Measurements from ENCODE around the gene TXNDC12.
"Not testable (repeated sequence)": the region's sequence is repeated elsewhere in the genome, so short reads cannot be mapped to it uniquely, and the experiment has no call there.

Gene TXNDC12

GRCh38 chr1:52053862-52054261 lies 1.1 kb downstream of the TXNDC12 start:
- POLR2A ChIA-PET = no interaction called here
- TF ChIP-seq, protein P1, sequence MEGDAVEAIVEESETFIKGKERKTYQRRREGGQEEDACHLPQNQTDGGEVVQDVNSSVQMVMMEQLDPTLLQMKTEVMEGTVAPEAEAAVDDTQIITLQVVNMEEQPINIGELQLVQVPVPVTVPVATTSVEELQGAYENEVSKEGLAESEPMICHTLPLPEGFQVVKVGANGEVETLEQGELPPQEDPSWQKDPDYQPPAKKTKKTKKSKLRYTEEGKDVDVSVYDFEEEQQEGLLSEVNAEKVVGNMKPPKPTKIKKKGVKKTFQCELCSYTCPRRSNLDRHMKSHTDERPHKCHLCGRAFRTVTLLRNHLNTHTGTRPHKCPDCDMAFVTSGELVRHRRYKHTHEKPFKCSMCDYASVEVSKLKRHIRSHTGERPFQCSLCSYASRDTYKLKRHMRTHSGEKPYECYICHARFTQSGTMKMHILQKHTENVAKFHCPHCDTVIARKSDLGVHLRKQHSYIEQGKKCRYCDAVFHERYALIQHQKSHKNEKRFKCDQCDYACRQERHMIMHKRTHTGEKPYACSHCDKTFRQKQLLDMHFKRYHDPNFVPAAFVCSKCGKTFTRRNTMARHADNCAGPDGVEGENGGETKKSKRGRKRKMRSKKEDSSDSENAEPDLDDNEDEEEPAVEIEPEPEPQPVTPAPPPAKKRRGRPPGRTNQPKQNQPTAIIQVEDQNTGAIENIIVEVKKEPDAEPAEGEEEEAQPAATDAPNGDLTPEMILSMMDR (IDR thresholded peaks at IDR 0.05; ENCODE audit: control extremely low read depth, extremely low read depth, low read depth, missing control alignments) = no peak
- CTCF ChIA-PET = interaction anchor here (0.9 to 2.0 kb wide), 2 partner anchors 12 to 17 kb away, joined by 3 to 4 read pairs; no protein-coding TSS in a partner anchor
- DNase-seq (ENCODE audit: extremely low spot score) = no peak

GRCh38 chr1:52049337-52049736 lies 5.7 kb downstream of the TXNDC12 start:
- DNase-seq (ENCODE audit: extremely low spot score); POLR2A ChIA-PET: not testable (repeated sequence)
- CTCF ChIA-PET = interaction anchor here (1.5 to 2.7 kb wide), 2 partner anchors 12 to 766 kb away, joined by 3 to 7 read pairs; no protein-coding TSS in a partner anchor

- DNase-seq (ENCODE audit: extremely low spot score); POLR2A ChIA-PET: not testable (repeated sequence)
- CTCF ChIA-PET = interaction anchor here (0.8 kb wide), 1 partner anchor 14 kb away, joined by 4 read pairs; no protein-coding TSS in a partner anchor
Measured at GRCh38 chr1:52045666-52046195, 9.3 kb downstream of the TXNDC12 start.

DNA sequence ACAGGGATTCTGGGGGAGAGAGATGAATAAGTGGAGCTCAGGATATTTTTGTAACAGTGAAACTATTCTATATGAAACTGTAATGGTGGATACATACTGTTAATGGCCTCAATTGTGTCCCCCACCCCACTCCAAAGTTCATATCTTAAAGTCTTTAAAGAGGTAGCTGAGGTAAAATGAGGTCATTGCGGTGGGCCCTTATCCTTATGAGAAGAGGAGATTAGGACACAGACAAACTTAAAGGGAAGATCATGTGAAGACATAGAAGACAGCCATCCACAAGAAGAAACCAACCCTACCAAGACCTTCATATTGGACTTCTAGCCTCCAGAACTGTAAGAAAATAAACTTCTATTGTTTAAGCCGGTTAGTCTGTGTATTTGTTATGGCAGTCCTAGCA lies 9.8 kb downstream of the TXNDC12 start:
- DNase-seq (ENCODE audit: extremely low spot score) = no peak
- POLR2A ChIA-PET = no interaction called here

GRCh38 chr1:52041551-52042185 lies 13.3 kb downstream of the TXNDC12 start:
- CTCF ChIA-PET = interaction anchor here (0.8 to 1.4 kb wide), 3 partner anchors 9 to 13 kb away, joined by 3 to 4 read pairs (median 3); partner anchors contain the start of gene TXNDC12
- TF ChIP-seq, protein P1 (IDR thresholded peaks at IDR 0.05; ENCODE audit: control extremely low read depth, extremely low read depth, low read depth, missing control alignments) = no peak
- DNase-seq (ENCODE audit: extremely low spot score) = no peak
- POLR2A ChIA-PET = no interaction called here

More for the DNA sequence above, 9.8 kb downstream of the TXNDC12 start:
- CTCF ChIA-PET = no interaction called here
- TF ChIP-seq, protein P1 (IDR thresholded peaks at IDR 0.05; ENCODE audit: control extremely low read depth, extremely low read depth, low read depth, missing control alignments) = no peak

DNA sequence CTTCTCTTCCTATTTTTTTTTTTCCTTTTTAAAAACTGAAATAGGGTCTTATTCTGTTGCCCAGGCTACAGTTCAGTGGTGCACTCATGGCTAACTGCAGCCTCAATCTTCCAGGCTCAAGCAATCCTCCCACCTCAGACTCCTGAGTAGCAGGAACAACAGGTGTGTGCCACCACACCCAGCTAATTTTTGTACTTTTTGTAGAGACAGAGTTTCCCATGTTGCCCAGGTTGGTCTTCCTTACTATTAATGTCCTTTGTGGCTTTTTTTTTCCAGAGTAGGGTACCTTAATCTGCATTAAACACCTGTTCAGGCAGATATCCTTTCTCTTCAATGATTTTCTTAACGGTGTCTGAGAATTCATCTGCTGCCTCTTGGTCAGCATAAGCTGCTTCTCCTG lies 17.1 kb downstream of the TXNDC12 start:
- CTCF ChIA-PET = interaction anchor here (1.6 to 2.1 kb wide), 2 partner anchors 10 to 141 kb away, joined by 4 to 7 read pairs; no protein-coding TSS in a partner anchor
- no peak for DNase-seq (ENCODE audit: extremely low spot score)
- POLR2A ChIA-PET = interaction anchor here (0.7 kb wide), 1 partner anchor 27 kb away, joined by 3 read pairs; no protein-coding TSS in a partner anchor
- TF ChIP-seq, protein P1 (IDR thresholded peaks at IDR 0.05; ENCODE audit: control extremely low read depth, extremely low read depth, low read depth, missing control alignments) = no peak

GRCh38 chr1:52037402-52037814 lies 17.6 kb downstream of the TXNDC12 start:
- TF ChIP-seq, protein P1 (IDR thresholded peaks at IDR 0.05; ENCODE audit: control extremely low read depth, extremely low read depth, low read depth, missing control alignments) = no peak
- ChIA-PET CTCF (interaction anchor here (1.0 to 2.1 kb wide), 4 partner anchors 11 to 141 kb away, joined by 3 to 7 read pairs (median 4); no protein-coding TSS in a partner anchor), POLR2A (no interaction called here)
- DNase-seq (ENCODE audit: extremely low spot score) = no peak
